Loucy (cell line): ENCODE results near the gene TTC7B.
A peak's percentile ranks its signal among the peaks of the same experiment; 100 is the strongest.

Experiments used
- H2AFZ ChIP-seq: fragments of 200-600 bp; sonication (generic); 2 replicates; pipeline ENCODE4 v1.6.0; 2016; ENCODE audit warnings: antibody characterized with exemption, mild to moderate bottlenecking, low read length, moderate library complexity
- H3F3A ChIP-seq: fragments of 200-600 bp; 2 replicates; pipeline ENCODE4 v1.6.0; 2016; ENCODE audit warnings: antibody characterized with exemption, low read depth, mild to moderate bottlenecking
- H3K27me3 ChIP-seq: fragments of 200-600 bp; sonication (generic); 2 replicates; pipeline ENCODE4 v1.6.1; 2014; ENCODE audit warnings: low read length, mild to moderate bottlenecking; ENCODE audit not compliant: insufficient read depth, poor library complexity, severe bottlenecking
- H3K36me3 ChIP-seq: fragments of 200-600 bp; sonication (generic); 2 replicates; pipeline ENCODE4 v1.6.1; 2016; ENCODE audit warnings: low read length; ENCODE audit not compliant: insufficient read depth
- H3K4me1 ChIP-seq: fragments of 200-600 bp; sonication (generic); 2 replicates; pipeline ENCODE4 v1.5.1; 2014; ENCODE audit warnings: low read length, mild to moderate bottlenecking; ENCODE audit not compliant: insufficient read depth, poor library complexity, severe bottlenecking
- H3K4me2 ChIP-seq: fragments of 200-600 bp; sonication (generic); 2 replicates; pipeline ENCODE4 v1.6.0; 2014; ENCODE audit warnings: antibody characterized with exemption, low read length, low read depth, mild to moderate bottlenecking; ENCODE audit not compliant: poor library complexity, severe bottlenecking
- H3K4me3 ChIP-seq: fragments of 200-600 bp; sonication (generic); 2 replicates; pipeline ENCODE4 v1.5.1; 2014; ENCODE audit warnings: low read length, mild to moderate bottlenecking, mixed read lengths; ENCODE audit not compliant: poor library complexity, severe bottlenecking
- H3K79me2 ChIP-seq: fragments of 200-600 bp; sonication (generic); 2 replicates; pipeline ENCODE4 v1.6.1; 2014; ENCODE audit warnings: low read length; ENCODE audit not compliant: insufficient read depth
- H3K9ac ChIP-seq: fragments of 200-600 bp; sonication (generic); 2 replicates; pipeline ENCODE4 v1.6.0; 2014; ENCODE audit warnings: mild to moderate bottlenecking, low read depth, low read length, moderate library complexity; ENCODE audit not compliant: poor library complexity, severe bottlenecking
- H3K9me2 ChIP-seq: fragments of 200-600 bp; sonication (generic); replicated peaks from 2 replicates; pipeline ENCODE4 v1.6.1; 2016; ENCODE audit warnings: low read depth, low read length, mixed read lengths
- H3K9me3 ChIP-seq: fragments of 200-600 bp; sonication (generic); 2 replicates; pipeline ENCODE4 v1.6.1; 2014; ENCODE audit warnings: mild to moderate bottlenecking, antibody characterized with exemption, low read length, low read depth; ENCODE audit not compliant: insufficient read depth
- H4K20me1 ChIP-seq: fragments of 200-600 bp; sonication (generic); 2 replicates; pipeline ENCODE4 v1.6.0; 2014; ENCODE audit warnings: antibody characterized with exemption, low read length, mild to moderate bottlenecking; ENCODE audit not compliant: insufficient read depth, poor library complexity, severe bottlenecking
- EZH2phosphoT487 ChIP-seq: fragments of 200-600 bp; IDR thresholded peaks from 2 replicates; pipeline ENCODE4 v1.6.1; 2018; ENCODE audit warnings: antibody characterized with exemption, mild to moderate bottlenecking, moderate library complexity, borderline replicate concordance
- TF ChIP-seq, protein P1 (sequence below): fragments of 200-600 bp; sonication (generic); conservative IDR thresholded peaks from 2 replicates; pipeline ENCODE4 v1.5.1; 2014; ENCODE audit warnings: mild to moderate bottlenecking, antibody characterized with exemption, low read length

TTC7B gene

DNA sequence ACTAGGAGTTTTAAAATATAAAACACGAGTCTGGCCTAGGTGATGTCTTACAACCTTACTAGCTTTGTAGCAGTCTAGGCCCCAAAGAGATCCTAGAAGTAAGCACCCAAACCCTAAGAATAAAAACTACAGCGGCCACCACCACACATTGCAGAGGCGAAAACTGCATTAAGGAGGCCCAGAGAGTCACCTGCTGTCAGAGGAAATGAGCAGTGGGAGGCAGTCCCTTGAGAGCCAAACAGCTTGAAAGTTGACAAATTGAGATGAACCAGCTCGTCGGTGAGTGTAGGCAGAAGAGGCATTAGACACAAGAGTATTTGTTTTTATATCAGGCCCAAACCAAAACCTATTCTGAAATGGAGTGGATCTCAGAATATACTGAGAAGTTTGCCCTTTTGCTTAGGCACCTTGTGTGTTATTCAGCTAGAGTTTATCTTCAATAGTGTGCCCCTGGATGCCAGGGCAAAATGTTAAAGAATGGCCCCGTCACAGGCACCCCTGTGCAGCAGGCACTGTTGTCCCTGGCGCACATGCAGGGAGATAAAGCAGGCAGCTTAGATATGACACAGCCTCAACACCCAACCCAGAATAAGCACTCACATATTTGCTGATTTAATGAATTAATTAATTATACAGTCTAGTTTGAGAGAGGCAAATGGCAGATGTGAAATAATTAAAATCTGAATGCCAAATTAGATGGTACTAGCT, 56.7 kb downstream of the TTC7B start:
- H3F3A ChIP-seq, result peaks cover 4% of the 10 kb centered on the region; the same call in 1 of the 2 replicates
- no peak overlapping the region for H2AFZ ChIP-seq
- H4K20me1 ChIP-seq, result no peaks in the 10 kb centered on the region
- H3K9me3 ChIP-seq, result peaks cover 8% of the 10 kb centered on the region; the same call in 1 of the 2 replicates
- H3K4me3 ChIP-seq, result peak overlapping the region; percentile 72
- no peaks in the 10 kb centered on the region for H3K27me3 ChIP-seq
- H3K9ac ChIP-seq, result peak overlapping the region; percentile 67
- TF ChIP-seq, protein P1, sequence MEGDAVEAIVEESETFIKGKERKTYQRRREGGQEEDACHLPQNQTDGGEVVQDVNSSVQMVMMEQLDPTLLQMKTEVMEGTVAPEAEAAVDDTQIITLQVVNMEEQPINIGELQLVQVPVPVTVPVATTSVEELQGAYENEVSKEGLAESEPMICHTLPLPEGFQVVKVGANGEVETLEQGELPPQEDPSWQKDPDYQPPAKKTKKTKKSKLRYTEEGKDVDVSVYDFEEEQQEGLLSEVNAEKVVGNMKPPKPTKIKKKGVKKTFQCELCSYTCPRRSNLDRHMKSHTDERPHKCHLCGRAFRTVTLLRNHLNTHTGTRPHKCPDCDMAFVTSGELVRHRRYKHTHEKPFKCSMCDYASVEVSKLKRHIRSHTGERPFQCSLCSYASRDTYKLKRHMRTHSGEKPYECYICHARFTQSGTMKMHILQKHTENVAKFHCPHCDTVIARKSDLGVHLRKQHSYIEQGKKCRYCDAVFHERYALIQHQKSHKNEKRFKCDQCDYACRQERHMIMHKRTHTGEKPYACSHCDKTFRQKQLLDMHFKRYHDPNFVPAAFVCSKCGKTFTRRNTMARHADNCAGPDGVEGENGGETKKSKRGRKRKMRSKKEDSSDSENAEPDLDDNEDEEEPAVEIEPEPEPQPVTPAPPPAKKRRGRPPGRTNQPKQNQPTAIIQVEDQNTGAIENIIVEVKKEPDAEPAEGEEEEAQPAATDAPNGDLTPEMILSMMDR, result no peak
- no peak for TF ChIP-seq EZH2phosphoT487
- peak overlapping the region; percentile 81 for H3K4me2 ChIP-seq
- no peaks in the 10 kb centered on the region for H3K36me3 ChIP-seq
- peaks cover 19% of the 10 kb centered on the region for H3K4me1 ChIP-seq
- no peaks in the 10 kb centered on the region for H3K79me2 ChIP-seq
- H3K9me2 ChIP-seq, result no peaks in the 10 kb centered on the region

DNA sequence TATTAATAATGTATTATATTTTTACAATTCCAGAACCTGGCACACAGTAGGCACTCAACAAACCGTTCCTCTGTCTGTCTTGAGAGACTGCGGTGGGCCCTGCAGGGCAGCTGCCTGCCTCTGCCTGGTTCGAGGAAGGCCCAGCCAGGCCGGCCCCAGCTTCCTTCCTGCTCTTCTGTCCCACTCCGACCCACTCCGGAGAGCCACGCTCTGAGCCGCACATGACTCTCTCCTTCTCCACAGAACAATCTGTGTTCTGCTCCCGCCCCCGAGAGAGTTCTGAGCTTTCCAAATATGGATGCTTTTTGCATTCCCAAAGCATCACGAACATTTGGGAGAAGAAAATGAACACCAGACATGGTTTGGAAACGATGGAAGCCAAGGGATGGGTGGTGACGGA, 57.3 kb downstream of the TTC7B start:
- Histone ChIP-seq H3K9me2 (no peaks in the 10 kb centered on the region), H3K27me3 (no peaks in the 10 kb centered on the region), H3K4me2 (peak overlapping the region; percentile 81), H4K20me1 (no peaks in the 10 kb centered on the region), H3F3A (peaks cover 4% of the 10 kb centered on the region; the same call in 1 of the 2 replicates), H3K79me2 (no peaks in the 10 kb centered on the region), H3K9me3 (peaks cover 8% of the 10 kb centered on the region; the same call in 1 of the 2 replicates), H3K36me3 (no peaks in the 10 kb centered on the region), H3K4me3 (peak overlapping the region; percentile 72), H3K4me1 (peaks cover 19% of the 10 kb centered on the region), H2AFZ (peak overlapping the region; percentile 94; the same call in 1 of the 2 replicates), H3K9ac (peak overlapping the region; percentile 67)
- no peak for TF ChIP-seq EZH2phosphoT487
- TF ChIP-seq, protein P1, result no peak

DNA sequence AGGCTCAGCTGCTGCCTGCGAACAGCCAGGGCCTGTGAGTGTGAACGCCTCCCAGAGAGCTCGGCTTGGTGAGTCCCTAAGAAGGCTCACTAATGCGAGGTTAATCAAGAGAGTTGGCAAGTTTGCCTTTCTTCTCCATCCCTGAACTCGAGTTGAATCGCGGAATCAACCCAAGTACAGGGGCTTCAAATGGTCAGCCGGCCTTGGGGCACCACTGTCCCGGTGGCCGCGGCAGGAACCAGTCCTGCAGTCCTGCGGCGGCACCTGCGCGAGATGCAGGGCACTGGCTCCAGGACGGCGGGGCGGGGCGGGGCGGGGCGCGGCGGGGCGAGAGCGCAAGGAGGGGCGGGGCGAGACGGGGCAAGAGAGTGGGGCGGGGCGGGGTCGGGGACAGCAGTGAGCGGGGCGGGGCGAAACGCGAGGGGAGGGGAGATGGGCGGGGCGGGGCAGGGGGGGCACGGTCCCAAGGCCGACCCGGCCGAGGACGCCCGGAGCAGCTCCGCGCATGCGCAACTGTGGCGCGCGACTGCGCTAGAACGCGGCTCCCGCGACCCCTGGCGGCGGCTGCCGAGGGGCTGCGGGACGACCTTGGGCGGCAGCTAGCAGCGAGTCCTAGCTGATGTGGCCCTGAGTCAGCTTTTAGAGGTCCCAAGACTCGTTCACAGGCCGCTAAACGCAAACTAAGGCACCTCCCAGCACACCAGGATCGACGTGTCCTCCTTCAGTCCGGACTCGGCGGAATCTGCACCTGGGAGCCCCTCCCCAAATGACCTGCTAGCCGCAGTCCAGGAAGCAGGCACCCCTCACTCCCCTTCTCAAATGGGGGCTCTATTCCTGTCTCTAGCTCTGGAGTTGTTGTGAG, 58.0 kb downstream of the TTC7B start:
- H3K27me3 ChIP-seq, result no peaks in the 10 kb centered on the region
- H3K4me2 ChIP-seq, result peak overlapping the region; percentile 81
- H3K4me1 ChIP-seq, result peaks cover 19% of the 10 kb centered on the region
- H3K4me3 ChIP-seq, result peak overlapping the region; percentile 72
- peaks cover 6% of the 10 kb centered on the region; the same call in 1 of the 2 replicates for H3K9me3 ChIP-seq
- peak overlapping the region; percentile 67 for H3K9ac ChIP-seq
- H3K79me2 ChIP-seq, result no peaks in the 10 kb centered on the region
- TF ChIP-seq EZH2phosphoT487, result no peak
- TF ChIP-seq, protein P1, result peak; percentile 69
- H3K36me3 ChIP-seq, result no peaks in the 10 kb centered on the region
- no peaks in the 10 kb centered on the region for H3K9me2 ChIP-seq
- peak overlapping the region; percentile 94 for H2AFZ ChIP-seq
- H3F3A ChIP-seq, result peaks cover 4% of the 10 kb centered on the region; the same call in 1 of the 2 replicates
- no peaks in the 10 kb centered on the region for H4K20me1 ChIP-seq
